HL-60 (cell line): ENCODE measurements around the gene ANO9.

Source experiments
- DNase-seq, 2 experiments: peaks; one replicate each; pipeline ENCODE4 v3.0.0-alpha.2; 2010 to 2020; ENCODE audit warnings: low read depth in 1 of 2, low spot score in 1 of 2
- H3K27ac ChIP-seq: fragments of 250-450 bp; sonication (Bioruptor Pico); replicated peaks from 2 replicates; pipeline ENCODE4 v1.5.1; 2020; ENCODE audit warnings: mild to moderate bottlenecking, moderate library complexity
- H3K27me3 ChIP-seq: fragments of 250-450 bp; sonication (Bioruptor Pico); 2 replicates; pipeline ENCODE4 v1.5.1; 2021; ENCODE audit warnings: mild to moderate bottlenecking, moderate library complexity; ENCODE audit not compliant: insufficient read depth, poor library complexity, severe bottlenecking
- H3K4me3 ChIP-seq: replicated peaks from 2 replicates; pipeline ENCODE4 v1.5.1; 2011; ENCODE audit warnings: mild to moderate bottlenecking, control low read depth, low read length; ENCODE audit not compliant: insufficient read depth
- GABPA ChIP-seq: IDR thresholded peaks from 2 replicates; pipeline ENCODE4 v1.6.1; 2012; ENCODE audit warnings: low read depth
- POLR2AphosphoS5 ChIP-seq: IDR thresholded peaks from 2 replicates; pipeline ENCODE4 v1.6.1; 2012; ENCODE audit warnings: low read depth
- SPI1 ChIP-seq: IDR thresholded peaks from 2 replicates; pipeline ENCODE4 v1.6.1; 2012; ENCODE audit warnings: low read depth, mild to moderate bottlenecking, borderline replicate concordance
- TF ChIP-seq, protein P1 (sequence below): IDR thresholded peaks from 2 replicates; pipeline ENCODE4 v1.6.1; 2012; ENCODE audit warnings: low read depth; ENCODE audit not compliant: insufficient replicate concordance
- TF ChIP-seq, protein P2 (sequence below): IDR thresholded peaks from one replicate; pipeline ENCODE4 v1.5.1; 2011; ENCODE audit warnings: low read length, control low read depth, inconsistent platforms; ENCODE audit not compliant: insufficient read depth

ANO9 gene

DNA sequence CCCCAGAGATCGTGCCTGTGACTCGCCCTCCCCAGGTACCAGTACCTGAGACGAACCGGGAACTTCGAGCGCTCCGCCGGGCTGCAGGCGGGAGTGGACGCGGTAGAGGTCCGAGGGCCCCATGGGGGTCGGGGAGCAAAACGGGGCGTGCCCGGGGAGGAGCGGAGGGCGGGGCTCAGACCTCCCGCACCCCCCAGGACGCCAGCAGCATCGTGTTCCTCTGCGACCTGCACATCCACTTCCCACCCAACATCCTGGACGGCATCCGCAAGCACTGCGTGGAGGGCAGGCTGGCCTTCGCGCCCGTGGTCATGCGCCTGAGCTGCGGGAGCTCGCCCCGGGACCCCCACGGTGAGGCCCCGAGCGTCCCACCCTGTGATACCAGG lies 61.7 kb downstream of the ANO9 start:
- no peak overlapping the region for H3K4me3 ChIP-seq
- H3K27ac ChIP-seq: no peak overlapping the region
- H3K27me3 ChIP-seq: peaks cover 2% of the 10 kb centered on the region
- TF ChIP-seq, protein P1, sequence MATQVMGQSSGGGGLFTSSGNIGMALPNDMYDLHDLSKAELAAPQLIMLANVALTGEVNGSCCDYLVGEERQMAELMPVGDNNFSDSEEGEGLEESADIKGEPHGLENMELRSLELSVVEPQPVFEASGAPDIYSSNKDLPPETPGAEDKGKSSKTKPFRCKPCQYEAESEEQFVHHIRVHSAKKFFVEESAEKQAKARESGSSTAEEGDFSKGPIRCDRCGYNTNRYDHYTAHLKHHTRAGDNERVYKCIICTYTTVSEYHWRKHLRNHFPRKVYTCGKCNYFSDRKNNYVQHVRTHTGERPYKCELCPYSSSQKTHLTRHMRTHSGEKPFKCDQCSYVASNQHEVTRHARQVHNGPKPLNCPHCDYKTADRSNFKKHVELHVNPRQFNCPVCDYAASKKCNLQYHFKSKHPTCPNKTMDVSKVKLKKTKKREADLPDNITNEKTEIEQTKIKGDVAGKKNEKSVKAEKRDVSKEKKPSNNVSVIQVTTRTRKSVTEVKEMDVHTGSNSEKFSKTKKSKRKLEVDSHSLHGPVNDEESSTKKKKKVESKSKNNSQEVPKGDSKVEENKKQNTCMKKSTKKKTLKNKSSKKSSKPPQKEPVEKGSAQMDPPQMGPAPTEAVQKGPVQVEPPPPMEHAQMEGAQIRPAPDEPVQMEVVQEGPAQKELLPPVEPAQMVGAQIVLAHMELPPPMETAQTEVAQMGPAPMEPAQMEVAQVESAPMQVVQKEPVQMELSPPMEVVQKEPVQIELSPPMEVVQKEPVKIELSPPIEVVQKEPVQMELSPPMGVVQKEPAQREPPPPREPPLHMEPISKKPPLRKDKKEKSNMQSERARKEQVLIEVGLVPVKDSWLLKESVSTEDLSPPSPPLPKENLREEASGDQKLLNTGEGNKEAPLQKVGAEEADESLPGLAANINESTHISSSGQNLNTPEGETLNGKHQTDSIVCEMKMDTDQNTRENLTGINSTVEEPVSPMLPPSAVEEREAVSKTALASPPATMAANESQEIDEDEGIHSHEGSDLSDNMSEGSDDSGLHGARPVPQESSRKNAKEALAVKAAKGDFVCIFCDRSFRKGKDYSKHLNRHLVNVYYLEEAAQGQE: no peak
- TF ChIP-seq POLR2AphosphoS5 (no peak), GABPA (no peak), SPI1 (no peak)
- TF ChIP-seq, protein P2, sequence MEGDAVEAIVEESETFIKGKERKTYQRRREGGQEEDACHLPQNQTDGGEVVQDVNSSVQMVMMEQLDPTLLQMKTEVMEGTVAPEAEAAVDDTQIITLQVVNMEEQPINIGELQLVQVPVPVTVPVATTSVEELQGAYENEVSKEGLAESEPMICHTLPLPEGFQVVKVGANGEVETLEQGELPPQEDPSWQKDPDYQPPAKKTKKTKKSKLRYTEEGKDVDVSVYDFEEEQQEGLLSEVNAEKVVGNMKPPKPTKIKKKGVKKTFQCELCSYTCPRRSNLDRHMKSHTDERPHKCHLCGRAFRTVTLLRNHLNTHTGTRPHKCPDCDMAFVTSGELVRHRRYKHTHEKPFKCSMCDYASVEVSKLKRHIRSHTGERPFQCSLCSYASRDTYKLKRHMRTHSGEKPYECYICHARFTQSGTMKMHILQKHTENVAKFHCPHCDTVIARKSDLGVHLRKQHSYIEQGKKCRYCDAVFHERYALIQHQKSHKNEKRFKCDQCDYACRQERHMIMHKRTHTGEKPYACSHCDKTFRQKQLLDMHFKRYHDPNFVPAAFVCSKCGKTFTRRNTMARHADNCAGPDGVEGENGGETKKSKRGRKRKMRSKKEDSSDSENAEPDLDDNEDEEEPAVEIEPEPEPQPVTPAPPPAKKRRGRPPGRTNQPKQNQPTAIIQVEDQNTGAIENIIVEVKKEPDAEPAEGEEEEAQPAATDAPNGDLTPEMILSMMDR: no peak
- DNase-seq: no peak

DNA sequence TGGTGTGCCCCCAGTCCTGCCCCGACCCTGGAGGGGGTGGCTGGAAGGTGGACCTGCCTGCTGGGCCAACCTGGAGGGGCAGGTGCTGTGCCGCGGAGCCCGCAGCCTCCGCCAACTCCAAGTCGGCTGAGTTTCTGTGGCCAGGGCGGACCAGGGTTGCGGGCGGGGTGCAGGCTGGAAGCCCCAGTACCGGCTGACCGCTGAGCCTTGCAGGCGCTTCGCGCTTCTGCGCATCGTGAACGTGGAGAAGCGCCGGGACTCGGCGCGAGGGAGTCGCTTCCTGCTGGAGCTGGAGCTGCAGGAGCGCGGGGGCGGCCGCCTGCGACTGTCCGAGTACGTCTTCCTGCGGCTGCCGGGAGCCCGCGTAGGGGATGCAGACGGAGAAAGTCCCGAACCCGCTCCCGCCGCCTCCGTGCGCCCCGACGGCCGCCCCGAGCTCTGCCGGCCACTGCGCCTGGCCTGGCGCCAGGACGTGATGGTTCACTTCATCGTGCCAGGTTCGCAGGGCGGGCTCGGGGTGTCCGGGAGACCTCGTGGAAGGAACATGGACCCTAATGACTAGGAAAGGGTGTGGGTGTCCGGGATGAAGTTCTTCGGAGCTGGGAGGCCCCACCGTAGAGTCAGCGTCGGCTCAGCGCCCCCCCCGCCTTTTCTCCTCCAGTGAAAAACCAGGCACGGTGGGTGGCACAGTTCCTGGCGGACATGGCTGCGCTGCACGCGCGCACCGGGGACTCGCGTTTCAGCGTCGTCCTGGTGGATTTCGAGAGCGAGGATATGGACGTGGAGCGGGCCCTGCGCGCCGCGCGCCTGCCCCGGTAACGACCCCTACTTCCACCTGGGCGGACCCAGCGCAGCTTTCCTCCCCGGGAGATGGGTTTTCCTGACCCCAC lies 62.4 kb downstream of the ANO9 start:
- no peak overlapping the region for H3K4me3 ChIP-seq
- H3K27ac ChIP-seq: no peak overlapping the region
- H3K27me3 ChIP-seq: peaks cover 2% of the 10 kb centered on the region
- no peak for DNase-seq
- TF ChIP-seq, protein P2: no peak
- no peak for TF ChIP-seq GABPA
- TF ChIP-seq SPI1: no peak
- TF ChIP-seq, protein P1: no peak
- TF ChIP-seq POLR2AphosphoS5: no peak

DNA sequence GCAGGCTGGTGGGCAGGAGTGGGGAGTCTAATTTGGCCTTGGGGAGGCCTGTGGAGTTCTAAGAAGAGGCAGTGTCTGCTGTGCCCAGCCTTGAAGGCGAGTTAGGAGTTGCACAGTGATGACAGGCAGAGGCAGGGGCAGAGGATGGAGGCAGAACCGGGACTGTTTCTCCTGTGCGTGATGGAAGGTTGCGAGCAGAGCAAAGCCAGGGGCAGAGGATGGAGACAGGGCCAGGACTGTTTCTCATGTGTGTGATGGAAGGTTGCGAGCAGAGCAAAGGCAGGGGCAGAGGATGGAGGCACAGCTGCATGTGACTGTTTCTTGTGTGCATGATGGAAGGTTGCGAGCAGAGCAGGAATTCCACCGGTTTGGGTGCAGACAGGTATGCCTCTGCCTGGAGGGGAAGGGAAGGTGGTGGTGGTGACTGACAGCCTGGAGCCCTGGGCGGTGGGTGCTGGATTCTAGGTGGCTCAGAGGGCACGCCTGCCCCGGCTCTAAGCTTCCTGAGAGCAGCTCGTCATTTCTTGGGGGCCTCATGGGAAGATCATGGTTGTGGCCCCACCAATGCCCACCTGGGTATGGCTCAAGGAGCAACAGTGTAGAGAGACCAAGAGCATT lies 63.8 kb downstream of the ANO9 start:
- no peak overlapping the region for H3K4me3 ChIP-seq

More for the DNA sequence above, 63.8 kb downstream of the ANO9 start:
- no peak for DNase-seq
- TF ChIP-seq POLR2AphosphoS5 (no peak), GABPA (no peak), SPI1 (no peak)
- TF ChIP-seq, protein P2: no peak
- TF ChIP-seq, protein P1: no peak
- peaks cover 2% of the 10 kb centered on the region for H3K27me3 ChIP-seq
- H3K27ac ChIP-seq: no peak overlapping the region
